Inferior parietal cortex (tissue), 1 donor: Measurements from ENCODE around the gene CMTM3.

Experiments
- DNase-seq: peaks from one replicate; pipeline ENCODE4 v3.0.0-alpha.2; 2016; ENCODE audit errors: extremely low spot score

The CMTM3 gene

DNA sequence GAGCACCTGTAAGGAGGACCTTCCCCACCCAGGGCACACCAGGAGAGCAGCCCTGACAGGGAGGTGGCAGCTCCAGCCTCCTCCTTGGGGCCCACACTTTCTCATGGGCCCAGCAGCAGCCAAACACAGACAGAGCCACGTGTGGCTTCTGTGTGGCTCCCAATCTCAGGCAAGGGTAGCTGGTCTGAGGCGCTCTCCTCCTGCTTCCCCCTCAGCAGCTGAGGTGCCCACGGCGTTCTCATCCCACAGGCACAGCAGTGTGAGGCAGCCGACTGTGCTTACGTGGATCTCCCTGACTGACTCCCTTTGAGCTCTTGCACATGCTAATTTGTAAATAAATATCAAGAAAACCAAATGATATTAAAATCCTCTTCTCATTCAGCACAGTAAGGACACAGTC, 30.9 kb downstream of the CMTM3 start:
- no peak for DNase-seq

DNA sequence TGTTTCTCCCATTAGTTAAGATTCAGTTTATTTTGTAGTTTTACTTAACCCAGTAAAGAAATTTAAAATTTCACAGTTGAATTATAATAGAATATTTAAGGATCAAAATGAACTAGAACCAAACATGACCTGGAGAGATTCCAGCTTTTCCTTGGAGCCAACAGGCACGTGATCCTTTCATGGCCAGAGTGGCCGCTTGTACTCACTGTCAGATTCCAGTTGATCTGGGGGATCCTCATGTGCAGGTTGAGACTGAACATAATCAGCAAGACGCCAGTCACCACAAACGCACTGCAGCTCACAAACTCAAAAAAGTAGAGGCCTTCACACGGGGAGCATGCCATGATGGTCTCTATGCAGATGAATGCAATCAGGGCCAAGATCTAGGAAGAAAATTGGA, 31.7 kb downstream of the CMTM3 start:
- no peak for DNase-seq

DNA sequence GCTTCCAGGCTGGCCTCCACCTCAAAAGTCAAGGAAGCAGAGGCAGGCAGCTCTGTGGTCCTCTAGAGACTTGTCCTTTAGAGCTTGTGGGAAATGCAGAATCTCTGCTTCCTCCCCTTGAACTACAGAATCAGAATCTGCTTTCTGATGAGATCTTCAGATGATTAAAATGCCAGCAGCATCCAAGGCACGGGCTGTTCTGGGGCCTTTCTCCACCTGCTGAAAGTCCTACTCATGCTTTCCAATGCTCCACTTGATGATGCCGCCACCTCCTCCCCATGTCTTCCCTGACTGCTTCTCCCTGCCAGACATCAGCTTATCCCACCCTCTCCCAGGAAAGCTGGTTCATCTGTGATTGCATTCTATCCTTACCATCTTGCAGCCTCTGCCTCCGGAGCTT, 33.3 kb downstream of the CMTM3 start:
- no peak for DNase-seq

DNA sequence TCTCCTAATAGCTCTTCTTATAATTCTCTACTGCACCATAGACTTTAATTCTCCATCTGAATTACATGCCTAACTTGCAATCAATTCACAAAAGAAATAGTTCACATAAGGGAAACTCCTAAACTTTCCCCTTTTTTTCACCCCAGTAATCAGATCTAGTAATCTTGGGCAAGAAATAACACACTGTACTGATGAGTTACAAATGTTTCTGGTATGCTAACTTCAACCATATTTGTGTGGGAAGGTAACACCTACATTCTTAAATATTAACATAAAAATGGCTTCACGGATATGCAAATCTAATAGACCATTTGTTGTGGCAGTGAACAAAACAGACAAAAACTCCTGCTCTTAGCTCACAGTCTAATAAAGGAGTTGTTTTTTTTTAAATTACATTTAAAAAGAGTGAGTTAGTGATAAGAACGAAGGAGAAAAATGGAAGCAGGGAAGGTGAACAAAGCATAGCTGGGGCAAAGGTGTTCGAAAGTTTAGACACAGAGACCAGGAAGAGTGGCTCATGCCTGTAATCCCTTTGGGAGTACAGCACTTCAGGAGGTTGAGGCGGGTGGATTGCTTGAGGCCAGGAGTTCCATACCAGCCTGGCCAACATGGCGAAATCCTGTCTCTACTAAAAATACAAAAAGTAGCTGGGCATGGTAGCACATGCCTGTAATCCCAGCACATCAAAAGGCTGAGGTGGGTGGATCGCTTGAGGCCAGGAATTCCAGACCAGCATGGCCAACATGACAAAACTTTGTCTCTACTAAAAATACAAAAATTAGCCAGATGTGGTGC, 34.8 kb downstream of the CMTM3 start:
- no peak for DNase-seq

DNA sequence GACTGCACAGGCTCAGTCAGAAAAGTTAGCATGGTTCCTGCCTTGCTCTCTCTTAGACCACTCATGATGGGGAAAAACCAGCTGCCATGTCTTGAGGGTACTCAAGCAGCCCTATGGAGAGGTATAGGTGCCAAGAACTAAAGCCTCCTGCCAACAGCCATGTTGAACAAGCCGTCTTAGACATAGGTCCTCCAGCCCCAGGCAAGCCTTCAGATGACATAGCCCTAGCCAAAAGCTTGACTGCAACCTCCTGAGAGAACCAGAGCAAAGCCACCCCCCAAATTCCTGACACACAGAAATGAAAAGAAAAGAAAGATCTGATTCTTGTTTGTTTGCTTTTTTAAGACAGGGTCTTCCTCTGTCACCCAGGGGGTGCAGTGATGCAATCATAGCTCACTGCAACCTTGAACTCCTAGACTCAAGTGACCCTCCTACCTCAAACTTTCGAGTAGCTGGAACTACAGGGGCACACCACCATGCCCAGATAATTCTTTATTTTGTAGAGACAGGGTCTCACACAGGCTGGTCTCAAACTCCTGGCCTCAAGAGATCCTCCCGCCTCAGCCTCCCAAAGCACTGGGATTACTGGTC, 36.3 kb downstream of the CMTM3 start:
- no peak for DNase-seq

DNA sequence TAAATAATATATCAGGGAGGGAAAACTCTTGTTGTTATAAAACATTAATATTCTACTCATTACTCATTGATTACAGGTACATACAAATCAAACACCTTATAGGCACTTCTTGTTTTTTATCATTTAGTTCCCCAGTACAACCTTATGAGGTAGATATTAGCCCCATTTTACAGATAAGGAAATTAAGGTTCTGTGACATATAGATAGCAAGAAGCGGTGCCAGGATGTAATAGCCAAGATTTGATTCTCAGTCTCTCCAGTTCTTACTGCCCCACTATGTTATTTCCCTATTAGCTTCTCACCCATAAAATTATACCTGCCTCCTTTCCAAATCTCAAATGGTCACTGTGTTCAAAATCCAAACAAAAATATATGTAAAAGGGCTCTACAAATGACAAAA, 36.9 kb downstream of the CMTM3 start:
- no peak for DNase-seq

DNA sequence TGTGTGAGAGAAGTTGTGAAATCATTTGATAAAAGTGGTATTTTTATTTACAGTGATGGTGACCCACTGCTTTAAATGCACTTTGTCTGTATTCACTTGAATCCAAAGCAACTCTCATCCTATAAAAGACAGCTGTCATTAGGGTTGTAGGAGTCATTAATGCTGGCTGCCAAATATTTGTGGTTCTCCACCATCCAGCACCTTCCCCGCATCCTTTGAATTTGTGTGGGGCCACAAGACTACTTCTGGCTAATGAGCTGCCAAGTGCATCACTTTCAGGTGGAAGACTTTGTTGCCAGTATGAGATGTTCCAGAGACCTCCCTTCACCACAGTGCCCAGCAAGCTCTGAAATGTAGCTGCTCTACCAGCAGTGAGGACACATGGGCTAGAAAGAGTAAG, 43.4 kb downstream of the CMTM3 start:
- DNase-seq, result no peak

DNA sequence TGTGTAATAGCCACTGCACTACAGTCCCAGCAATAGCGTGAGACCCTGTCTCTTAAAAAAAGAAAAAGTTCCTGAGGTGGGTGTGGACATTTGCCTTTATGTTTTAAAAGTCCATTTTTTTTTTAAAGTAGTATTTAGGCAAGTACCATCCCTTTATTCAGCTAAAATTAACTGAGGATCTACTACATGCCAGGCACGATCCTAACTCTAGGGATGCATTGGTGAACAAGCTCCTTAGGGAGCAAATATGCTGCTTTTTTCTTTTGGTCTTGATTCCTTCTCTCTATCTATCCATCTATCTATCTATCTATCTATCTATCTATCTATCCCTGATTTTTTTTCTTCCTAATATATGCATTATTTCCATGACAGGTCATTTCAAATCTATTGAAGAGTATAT, 44.7 kb downstream of the CMTM3 start:
- DNase-seq, result no peak

DNA sequence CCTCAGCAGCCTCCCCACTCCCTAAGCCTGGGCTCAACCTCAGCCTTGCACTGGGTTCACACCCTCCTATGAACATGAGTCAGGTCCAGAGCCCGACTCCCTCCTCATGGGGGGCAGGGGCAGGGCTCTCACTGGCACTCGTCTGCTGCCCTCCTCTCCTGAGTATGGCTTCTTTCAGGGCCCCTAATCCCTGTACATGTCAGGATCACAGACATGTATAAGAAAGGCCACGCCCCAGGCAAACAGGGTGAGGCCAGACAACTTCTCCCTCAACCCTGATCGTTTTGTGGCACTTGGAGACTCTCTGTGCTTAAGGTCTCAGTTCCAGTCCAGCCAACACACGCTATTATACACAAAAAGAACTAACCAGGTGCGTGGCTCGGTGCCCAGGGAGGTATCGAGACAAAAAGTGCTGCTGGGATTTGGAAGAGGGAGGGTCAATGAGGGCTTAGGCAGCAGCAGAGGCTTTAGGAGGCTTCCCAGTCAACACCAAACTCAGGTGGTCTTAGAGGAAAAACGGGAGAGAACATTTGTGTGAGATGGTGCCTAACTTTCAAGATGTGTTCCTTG, 45.2 kb downstream of the CMTM3 start:
- DNase-seq, result no peak

DNA sequence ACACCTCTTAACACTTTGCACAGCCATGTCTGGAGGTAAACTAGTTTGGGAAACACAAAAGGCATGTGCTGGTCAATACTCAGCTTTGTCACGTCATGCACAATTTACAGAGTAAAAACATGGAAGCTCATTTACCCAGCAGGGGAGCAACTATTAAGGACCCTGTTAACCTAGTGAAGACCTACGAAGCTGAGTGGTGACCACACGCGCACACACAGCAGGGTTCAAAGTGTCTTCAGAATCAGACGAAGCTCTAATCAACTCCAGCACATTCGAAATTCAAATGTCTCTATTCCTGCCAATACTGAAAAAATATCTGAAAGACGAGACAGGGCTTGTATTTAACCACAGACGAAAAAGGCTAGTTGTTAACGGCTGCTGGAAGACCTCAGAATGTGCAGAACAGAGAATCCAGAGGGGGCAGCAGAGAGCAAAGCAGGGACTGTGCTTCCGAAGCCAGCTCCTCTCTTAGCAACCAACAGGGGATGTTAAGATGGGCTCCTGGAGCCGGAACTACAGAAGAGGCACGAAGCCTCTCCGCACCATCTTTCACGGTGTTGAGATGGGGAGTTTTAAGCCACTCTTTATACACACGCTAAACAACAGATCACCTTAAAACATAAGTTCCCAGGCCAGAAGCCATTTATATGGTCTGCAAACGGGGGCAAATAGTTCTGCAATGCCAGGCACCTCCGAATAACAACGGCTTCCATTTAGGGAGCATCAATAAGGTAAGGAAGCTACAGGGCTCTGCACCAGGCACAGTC, 46.4 kb downstream of the CMTM3 start:
- DNase-seq, result peak; percentile 94

DNA sequence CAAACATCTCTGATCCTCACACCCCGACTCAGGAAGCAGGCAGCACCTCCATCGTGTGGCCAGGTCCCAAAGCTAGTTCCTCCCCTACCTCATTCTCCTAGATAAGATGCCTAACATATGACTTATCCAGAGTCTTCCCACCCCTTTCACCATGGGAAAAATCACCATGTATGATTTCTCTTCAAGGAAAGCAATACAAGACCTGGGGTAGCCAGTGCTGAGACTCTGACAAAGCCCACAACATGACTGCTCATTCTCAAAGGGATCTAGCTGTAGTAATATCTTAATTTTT, 46.9 kb downstream of the CMTM3 start:
- no peak for DNase-seq

DNA sequence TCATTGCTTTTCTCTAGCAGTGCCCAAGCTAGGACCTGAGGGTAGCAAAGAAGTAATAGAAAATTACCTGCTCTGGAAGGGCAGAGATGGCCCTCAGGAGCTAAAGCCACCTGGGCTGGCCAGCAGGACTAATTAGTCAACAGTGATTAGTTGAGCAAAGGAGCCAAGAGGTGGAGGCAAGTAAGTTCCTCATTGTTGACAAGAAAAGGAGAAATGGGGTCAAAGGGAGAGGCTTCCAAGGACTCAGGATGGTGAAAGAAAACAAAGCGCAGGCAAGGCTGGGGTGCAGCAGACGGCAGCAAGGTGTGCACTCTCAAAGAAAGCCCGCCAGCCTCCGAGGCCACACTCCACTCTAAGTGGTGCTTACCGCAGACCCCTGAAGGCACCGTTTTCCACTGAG, 47.5 kb downstream of the CMTM3 start:
- DNase-seq, result no peak

DNA sequence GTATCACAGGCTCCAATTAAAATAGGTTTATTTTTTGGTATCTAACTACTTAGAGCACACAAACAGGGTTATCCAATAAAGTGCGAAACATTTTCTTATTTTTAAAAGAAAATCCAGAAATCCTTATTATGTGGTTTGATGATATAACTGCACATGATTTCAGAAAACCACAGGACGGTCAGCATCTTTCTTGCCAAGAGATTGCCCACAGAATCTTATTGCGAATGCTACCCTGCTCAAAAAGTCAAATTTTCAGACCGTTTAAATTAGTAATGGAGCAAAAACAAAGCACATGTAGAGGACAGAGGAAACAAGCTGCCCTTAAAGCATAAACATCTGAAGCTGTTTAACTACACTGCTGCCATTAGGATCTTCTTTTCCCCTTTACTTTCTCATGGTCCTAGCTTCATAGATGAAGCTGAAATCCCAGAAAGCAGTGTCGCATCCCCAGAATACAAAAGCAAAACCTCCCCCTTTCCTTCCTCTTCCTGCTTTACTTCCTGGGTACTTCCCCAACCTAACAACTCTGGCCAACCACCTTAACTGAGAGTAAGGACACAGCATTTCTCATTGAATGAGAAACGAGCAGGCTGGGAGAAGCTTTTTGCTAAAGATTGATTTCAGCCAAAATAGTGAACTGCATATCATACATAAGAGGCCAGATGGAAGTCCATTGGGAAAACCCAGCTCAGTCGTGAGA, 48.3 kb downstream of the CMTM3 start:
- DNase-seq, result no peak

DNA sequence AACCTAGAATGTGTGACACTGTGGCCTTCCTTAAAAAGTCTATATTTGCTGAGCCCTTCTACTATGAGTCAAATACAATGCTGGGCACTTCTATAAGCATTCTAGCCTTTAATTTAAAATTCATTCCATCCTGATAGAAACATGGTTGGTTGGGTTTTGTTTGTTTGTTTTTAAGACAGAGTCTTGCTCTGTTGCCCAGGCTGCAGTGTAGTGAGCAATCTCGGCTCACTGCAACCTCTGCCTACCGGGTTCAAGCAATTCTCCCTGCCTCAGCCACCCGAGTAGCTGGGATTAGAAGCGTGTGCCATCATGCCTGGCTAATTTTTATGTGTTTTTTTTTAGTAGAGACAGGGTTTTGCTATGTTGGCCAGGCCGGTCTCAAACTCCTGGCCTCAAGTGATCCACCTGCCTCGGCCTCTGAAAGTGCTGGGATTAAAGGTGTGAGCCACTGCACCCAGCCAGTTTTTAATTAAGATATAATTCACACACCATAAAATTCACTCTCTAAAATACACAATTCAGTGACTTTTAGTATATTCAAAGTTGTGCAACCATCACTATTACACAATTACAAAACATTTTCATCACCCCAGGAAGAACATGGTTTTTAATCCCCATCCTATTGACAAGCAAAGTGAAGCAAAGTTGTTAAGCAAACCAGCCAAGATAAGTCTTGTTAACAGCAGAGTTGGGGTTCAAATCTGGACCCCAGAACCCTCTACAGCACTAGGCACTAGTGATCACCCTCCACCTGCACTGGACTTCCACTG, 49.3 kb downstream of the CMTM3 start:
- DNase-seq, result no peak

DNA sequence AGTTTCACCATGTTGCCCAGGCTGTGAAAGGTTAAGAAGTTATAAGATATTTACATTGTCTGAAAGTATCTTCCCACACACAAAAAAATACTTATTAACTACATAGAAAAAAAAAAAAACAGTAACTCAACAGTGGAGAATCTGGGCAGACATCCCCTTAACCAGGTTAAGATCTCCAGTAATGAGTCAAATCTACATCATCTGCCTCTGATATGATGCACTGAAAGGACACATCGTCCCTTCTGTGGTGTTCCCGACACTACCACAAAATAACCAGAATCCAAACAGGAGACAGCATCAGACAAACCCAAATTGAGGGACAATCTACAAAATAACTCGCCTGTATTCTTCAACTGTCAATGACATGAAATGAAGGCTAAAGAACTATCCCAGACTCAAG, 52.0 kb downstream of the CMTM3 start:
- no peak for DNase-seq

DNA sequence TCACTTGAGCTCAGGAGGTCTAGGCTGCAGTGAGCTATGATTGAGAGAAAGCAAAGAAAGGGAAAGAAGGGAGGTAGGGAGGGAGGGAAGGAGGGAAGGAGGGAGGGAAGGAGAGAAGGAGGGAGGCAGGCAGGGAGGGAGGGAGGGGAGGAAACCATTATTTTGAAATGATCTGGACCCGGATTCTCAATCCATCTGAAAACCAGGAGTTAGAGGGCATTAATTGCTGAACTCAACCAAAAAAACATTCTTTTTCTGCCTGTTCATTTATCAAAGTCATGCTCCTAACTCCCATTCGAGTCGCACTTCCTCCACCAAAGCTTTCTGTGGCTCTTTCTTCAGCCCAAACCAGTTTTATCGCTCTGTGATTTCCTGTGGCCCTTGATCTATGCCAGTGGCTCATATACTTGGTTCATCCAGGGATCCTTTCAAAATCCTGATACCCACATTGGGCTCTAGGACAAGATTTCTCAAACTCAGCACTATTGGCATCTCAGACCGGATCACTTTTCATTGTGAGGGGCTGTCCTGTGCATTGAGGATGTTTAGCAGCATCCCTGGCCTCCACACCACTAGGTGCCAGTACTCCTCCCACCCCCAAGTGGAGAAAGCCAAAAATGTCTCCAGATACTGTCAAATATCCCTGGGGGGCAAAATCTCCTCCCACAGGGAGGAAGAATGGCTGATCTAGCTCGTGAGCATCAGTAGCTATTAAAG, 53.8 kb downstream of the CMTM3 start:
- DNase-seq, result no peak

DNA sequence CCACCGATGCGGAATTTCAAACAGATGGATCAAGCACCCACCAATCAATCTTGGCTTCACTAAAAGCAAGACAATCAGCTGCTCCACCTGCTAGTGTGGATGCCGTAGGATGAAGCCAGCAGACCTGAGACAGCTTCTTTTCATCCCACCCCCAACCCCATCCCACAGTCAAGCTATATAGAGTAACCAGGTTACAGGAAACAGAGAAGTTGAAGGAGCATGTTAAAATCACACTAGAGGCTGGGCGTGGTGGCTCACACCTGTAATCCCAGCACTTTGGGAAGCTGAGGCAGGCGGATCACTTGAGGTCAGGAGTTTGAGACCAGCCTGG, 54.3 kb downstream of the CMTM3 start:
- no peak for DNase-seq

DNA sequence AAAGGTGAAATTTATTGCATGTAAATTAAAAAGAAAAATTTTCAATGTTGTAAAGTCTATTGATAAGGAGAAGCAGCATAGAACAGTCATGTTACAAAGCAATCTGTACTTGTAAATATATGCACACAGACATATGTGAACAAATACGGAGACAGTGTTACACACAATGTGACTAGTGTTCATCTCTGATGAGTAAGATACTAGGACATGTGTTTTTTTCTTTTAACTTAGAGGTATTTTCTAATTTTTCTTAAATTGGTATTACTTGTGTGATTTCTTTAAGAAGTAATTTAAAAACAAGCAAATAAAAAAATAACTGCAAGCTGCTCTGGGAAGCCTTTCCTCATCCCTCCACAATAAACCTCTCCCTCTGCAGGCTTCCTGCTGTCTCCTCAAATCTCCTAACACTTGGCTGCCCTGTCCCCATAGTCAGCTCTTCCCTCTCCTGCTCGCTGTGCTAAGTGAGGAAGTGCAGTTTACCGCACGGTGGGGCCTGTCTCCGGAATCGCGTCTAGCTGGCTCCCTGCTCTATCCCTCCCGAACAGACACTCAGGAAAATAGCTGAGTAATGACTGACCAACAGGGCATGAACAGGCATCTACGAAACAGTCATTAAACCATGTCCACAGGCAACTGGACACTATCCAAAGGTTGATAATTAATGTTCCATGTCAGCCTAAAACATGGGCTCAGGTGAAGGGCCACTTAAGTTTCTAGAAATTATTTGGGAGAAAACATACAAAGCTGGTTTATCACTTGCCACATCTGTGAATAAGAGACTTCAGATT, 56.1 kb downstream of the CMTM3 start:
- DNase-seq, result peak; percentile 76

DNA sequence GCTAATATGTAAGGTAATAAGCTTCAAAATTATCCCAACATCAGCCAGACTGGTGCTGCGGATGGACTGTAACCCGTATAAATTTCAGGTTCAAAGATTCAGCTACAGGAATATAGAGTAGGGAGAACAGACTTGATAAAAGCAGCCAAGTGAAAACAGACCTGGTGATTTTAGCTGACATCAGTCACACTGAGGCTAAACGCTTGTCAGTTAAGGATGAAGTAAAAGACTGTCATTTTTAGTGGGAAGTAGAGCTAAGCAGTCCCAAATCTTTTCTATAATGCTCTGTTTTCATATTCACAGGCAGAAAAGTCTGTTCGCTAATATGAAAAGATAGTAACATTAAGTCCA, 56.7 kb downstream of the CMTM3 start:
- DNase-seq, result no peak

DNA sequence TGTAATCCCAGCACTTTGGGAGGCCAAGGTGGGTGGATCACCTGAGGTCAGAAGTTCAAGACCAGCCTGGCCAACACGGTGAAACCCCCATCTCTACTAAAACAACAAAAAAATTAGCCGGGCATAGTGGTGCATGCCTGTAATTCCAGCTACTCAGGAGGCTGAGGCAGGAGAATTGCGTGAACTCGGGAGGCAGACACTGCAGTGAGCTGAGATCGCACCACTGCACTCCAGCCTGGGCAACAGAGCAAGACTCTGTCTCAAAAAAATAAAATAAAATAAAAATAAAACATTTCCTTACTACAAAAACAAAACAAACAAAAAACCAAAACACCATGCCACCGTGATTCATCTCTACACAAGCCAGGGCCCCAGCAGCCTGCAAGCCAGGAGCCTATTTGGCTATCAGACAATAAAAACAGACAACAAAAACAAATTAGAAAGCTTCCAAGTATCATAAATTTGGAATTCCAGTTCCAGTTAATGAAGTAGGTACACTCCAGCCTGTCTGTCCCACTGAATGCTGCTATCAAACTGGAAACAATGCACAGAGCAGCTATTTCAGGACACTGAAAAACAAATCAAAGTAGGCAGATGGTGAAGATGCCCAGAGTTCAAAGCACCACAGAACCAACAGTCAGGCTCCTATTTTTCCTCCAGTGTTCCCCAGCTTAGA, 57.3 kb downstream of the CMTM3 start:
- peak; percentile 38 for DNase-seq
